IPS-NIHi7 (cell line): ENCODE measurements around the gene EPHB3.

Experiments used
- DNase-seq: peaks from one replicate; pipeline ENCODE4 v3.0.0; 2012; ENCODE audit warnings: mixed read lengths; ENCODE audit errors: extremely low spot score

The EPHB3 gene

DNA sequence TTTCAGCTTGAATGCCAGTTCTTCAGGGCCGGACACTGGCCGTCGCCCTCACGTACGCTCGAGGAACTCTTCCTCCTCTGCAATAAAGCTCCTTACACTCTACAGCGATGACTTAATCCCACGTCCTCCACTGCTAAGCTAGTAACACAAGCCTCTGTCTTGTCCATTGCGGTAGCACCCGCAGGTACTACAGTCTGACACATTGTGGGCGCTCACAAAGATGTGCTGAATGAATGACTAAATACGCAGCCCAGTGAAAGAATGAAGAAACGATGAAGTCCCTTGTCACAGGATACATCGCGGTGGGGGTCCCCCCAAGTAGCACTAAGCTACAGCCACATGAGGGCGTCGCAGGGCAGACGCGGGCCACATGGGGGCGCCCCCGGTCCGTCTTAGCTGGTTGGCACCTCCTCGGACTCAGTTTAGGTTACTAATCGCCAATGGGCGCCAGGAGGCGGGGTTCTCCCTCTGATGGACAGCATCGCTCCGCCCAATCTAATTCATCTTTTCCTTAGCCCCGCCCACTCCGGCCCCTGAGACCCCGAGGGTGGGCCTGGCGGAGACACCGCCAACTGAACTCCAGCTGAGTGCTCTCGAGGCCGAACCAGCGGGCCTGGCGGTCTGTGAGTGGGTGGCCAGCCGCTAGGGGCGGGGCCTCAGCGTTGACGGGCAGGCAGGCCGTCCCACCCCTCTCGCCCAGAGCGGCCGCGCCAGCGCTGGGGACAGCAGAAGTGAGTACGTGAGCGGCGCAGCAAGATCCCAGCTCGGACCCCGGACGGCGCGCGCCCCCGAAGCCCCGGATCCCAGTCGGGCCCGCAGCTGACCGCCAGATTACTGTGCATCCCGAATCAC is at the start of gene EPHB3:
Gene EPHB3 (plus strand): TSS at position 725 of the 852 bp plus-strand sequence. CDS start 451 bp downstream, outside the sequence.
- DNase-seq, result peak; percentile 99

DNA sequence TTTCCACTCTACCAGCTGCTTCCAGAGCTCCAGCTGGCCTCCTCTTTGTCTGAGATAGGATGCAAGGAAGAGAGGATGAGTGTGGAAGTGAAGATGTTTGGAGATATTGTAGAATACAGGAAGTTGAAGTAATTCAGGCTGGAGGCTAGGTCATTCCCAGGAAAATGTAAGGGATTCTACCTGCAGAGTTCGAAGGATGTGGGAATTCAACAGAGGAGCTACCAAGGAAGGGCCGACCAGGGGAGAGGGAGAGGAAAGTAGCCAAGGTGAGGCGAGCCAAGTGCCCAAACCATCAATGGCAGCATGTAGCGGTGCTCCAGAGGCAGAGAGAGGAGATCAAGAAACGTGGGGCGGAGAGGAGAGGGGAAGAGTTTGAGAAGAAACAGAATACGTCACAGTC is 49.0 kb upstream of the EPHB3 start:
- DNase-seq, result no peak

DNA sequence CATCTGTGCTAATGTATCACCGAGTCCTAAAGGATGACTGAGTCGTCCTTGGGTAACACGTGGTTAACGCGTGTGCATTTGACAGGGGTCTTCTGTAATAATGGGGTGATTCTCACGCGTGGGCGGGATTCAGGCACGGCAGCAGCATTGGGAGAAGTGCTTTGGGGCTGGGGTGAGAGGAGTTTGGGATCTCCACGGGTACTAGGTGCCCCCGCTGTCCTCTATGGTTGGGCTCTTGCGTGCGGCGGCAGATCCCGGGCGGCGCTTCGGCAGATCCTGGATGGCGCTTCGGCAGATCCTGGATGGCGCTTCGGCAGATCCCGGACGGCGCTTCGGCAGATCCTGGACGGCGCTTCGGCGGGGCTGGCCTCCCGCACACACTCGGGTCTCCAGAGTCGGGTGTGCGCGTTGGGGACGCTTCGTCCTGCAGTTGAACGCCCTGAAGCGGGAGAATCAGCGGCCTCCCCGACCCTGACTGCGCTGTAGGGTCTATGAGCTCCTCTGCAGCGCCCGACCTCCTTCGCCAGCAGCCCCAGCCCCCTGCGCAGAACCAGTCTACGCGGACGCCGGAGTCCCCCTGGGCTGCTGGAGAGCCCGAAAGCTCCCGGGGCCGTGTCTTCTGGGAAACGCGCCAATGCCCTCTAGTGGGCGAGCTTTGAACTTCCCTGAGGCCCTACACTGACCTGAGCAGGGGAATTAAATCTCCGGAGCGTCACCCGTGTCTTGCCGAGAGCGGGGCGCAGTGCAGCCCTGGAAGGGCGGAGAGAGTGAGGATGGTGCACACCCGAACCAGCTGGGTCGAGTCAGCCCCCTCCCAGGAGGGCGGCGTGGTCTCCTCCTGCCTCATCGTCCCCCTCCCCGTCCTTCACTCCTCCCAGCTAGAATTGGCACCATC is 48.1 kb upstream of the EPHB3 start:
- peak; percentile 93 for DNase-seq

DNA sequence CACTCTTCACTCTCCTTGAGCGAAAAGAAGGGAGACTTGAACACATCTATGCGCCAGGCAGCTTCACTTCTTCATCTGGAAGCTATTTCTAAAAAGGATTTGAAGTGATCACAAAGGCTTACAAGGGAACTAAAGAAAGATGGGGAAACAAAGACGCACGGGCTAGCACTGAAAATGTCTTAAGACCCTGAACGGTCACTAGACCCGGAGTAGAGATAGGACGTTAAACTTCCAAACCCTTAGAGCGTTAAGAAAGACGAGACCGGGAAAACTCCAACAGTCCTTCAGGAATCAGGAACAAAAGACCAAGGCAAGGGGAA is 47.5 kb upstream of the EPHB3 start:
- no peak for DNase-seq

DNA sequence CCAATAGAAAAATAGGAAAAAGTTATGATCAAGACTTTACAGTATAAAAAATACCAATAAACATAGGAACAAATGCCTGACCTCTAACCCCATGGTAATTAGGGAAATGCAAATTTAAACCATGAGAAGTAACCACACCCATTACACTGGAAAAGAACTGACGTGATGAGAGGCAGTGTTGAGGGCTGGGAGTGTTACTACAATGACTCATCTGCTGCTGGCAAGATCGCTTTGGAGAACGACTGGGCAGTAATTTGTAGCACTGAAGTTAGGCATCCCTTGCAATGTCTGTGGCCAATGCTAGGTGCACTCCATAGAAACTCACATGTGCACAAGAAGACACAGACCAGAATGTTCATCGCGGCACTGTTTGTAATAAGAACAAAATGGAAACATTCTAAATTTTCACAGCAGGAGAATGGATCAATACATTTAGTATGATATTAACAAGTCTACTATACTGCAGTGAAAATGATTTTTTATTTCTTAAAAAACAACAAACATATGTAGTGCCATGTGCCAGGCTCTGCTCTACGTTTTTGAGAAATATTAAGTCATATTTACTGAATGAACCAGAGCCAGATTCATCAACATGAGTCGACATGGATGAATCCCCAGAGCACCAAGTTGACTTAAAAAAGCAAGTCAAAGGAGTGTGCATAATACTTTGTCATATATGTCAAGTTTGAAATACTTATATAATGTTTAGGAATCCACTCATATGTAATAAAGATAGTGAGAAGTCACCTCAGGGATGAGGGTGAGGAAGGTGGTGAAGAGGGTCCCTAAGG is 37.6 kb upstream of the EPHB3 start:
- peak; percentile 50 for DNase-seq

DNA sequence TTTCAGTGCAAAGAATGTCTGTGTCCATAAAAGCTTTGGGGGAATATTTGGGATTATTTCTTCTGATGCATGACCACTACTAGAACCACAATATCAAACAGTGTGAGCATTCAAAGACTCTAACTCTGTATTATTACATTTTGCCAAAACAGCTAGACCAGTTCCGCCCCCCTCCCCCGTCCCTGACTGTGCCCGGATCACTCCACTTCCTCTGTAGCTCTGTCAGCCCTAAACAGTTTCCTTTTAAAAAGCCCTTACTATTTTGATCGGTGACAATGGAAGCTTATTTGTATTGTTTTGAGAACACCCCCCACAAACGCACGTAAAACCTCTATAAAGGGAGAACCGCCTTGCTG is 36.6 kb upstream of the EPHB3 start:
- DNase-seq, result no peak

DNA sequence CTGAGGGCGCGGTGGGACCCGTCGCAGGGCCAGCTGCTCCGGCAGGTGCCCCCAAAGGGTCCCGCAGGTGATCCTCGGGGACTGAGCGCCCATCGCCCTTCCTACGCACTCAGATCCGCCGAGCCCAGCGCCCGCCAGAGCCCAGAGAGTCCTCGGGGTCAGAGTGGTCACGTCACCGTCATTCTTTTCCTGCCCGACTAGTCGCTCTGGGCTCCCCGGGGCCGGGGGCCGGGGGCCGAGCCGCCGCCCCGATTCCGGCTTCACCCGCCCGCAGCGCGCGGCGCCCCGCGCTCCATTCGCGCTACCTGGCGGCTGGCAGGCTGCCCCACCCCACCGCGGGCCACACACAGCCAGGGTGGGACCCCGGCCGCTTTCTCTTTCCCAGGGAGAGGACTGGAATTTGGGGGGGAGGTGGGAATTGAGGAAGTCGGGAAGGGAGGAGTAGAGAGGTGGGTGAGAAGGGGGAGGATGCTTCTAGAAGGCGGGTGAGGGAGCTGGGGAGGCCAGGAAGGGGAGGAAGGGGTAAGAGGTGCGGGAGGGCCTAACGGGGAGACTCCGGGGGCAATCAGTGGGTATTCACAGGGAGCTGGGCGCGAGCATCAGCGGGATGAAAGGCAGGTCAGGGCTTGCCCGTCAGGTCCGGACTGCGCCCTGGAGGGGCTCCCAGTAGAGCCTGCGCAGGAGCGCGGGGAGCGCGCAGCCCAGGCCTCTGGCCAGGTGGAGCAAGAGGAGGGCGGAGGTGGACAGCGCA is 36.1 kb upstream of the EPHB3 start:
- peak; percentile 58 for DNase-seq

DNA sequence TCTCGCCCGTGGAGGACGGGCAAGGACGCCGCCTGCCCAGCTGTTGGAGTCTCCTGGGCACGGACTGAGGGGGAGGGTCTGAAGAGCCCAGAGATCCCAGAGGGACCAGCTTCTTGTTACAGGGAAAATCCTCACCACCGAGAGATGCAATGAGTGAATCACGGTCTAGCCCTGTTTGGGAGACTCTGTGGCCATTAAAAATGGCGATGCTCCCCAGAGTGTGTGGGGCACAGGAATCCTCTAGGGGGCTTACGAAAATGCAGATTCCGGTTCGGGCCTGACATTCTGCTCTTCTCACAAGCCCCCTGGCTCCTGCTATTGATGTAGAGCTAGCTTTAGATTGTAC is 35.5 kb upstream of the EPHB3 start:
- DNase-seq, result no peak

DNA sequence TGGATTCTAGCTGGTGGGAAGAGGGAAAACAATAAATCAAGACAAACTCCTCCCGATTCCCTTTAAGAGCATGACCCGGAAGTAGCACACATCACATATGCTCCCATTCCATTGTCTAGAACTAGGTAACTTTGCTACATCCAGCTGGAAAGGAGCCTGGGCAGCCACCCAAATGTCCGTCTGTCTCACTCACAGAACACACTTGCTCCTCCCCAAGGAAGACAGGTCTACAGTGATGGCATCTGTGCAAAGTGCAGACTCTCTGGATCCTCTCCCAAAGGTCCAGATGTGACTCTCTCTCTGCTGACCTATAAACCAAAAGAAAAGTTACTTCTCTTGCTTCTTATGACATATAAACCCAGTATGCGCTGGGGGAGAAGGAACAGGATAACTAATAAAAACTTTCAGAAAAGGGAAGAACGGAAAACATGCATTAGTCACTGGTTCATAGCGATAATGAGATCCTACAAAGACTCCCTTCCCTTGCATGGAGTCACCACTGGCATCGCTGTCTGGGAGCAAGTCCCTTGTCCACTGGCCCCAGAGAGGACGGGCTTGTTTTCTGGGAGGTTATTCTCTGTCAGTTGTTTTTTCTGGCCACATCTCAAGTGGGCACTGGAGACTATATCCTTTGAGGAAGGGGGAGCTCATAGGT is 29.8 kb upstream of the EPHB3 start:
- no peak for DNase-seq

DNA sequence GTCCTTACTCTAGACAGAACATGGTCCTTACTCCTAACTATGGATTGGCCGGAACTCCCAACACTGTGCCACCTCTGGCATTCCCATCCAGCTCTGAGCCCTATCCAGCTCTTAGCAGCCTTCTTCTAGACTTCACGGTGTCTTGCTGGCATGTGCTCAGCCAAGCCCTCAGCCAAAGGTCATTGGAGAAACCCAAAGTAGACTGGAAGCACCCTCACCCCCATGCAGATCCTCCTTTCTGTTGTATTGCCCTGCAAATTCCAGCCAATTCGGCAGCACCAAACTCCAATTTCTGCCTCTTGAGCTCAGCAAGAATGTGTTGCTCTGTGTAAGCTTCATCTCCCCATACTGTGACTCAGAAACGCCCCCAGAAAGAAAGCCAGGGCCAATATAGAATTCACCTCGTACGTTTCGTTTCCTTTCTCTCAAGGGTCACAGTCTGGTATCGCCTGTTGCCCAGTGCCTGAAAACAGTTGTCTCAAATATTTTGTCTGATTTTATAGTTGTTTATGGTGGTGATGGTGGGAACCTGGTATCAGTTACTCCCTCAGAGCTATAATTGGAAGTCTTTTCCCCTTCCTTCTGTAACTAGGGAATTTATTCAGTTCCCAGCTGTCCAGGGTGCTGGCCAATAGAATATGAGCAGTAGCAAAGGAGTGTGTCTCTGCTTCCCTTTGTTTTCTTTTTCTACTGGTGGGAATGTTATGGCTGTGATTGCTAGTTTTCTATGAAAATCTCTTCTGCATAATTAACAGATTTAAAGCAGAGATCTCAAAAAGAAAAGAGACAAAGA is 28.4 kb upstream of the EPHB3 start:
- no peak for DNase-seq

DNA sequence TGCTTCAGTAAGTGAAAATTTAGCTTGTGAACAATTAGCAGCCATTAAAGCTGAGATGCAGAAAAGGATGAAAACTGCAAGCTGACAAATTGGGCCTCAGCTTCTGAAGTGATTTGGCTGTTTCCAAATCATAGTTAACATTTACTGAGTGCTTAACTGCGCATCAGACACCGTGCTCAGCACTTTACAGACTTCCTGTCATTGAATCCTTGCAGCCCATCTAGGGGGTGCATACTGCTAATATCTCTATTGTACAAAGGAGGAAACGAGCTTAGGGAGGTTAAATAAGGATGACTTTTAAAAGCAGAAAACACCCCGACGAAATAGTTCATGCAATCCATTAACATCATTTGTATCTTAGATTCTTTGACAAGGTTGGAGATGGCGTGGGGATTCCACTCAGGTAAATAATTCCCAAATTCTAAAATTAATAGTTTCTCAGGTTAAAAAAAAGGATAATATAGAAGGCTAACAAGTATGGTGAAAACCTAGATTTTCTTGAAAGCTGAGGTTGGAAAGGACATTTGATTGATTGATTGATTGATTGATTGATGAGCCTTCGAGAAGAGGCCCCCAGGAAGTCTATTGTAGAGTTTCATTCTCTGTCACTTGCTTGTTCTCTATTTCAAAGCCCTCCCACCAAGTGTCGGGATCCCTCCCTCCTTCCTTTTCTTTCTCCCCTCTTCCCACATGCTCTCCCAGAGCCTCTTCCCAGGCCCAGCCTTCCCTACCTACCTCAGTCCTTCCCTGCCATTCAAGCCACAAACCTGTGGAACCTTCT is 23.5 kb upstream of the EPHB3 start:
- no peak for DNase-seq

DNA sequence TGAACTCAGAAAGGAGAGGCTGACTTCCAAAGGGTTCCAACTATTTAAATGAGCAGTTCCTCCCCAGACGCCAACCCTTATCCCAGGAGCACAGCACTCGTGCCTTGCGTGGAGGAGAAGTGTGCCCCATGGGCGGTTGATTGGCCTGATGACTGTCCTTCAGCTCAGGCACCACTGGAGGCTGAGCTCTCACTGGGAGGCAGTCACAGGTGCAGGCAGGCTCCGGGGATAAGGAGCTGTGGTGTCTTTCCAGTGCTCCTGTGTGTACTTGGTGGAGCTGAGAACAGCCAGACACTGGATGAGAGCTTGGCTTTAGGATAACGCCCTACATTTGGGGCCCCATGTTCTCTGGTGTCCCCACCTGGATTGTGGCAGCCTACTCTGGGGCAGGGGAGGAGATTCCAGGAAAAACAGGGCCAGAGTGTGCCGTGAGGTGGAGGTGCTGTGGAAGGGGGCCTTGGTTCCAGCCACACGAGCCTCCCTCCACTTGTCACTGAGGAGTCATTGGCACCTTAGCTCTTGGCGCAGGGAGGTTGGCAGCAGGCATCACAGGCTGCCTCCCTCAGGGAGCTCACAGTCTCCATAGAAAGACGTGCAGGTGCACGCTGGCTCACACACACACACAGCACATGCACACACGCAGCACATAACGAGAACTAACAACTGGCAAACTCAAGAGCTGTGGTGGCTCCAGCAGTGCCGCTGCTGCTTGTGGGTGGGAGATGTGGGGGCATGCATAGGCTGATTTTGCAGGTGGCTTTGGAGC is 22.7 kb upstream of the EPHB3 start:
- DNase-seq, result no peak

DNA sequence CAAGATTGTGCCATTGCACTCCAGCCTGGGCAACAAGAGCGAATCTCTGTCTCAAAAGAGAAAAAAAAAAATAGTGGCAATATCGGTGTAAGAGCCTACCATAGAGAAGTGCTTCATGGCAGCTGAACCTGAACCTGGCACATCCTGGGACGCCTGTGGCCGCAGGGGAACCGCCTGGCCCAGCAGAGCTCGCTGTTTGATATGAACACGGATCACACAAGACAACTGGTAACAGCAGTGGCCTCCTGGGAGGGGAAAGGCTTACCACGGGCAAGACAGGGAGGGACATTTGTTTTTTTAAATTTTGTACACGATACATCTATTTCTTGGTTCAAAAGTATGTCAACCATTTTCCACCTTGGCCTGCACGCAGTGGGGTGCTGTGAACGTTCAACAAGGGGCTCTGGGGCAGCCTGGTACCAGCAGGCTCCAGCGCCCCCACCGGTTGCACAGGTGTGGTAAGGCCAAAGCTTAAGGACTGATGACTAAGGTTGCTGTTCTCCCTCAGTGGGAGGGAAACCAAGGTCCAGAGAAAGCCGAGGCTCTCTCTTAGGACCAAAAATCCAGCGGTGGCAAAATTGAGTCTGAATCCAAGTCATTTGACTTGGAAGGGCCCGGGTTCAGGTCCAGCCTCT is 21.7 kb upstream of the EPHB3 start:
- no peak for DNase-seq

DNA sequence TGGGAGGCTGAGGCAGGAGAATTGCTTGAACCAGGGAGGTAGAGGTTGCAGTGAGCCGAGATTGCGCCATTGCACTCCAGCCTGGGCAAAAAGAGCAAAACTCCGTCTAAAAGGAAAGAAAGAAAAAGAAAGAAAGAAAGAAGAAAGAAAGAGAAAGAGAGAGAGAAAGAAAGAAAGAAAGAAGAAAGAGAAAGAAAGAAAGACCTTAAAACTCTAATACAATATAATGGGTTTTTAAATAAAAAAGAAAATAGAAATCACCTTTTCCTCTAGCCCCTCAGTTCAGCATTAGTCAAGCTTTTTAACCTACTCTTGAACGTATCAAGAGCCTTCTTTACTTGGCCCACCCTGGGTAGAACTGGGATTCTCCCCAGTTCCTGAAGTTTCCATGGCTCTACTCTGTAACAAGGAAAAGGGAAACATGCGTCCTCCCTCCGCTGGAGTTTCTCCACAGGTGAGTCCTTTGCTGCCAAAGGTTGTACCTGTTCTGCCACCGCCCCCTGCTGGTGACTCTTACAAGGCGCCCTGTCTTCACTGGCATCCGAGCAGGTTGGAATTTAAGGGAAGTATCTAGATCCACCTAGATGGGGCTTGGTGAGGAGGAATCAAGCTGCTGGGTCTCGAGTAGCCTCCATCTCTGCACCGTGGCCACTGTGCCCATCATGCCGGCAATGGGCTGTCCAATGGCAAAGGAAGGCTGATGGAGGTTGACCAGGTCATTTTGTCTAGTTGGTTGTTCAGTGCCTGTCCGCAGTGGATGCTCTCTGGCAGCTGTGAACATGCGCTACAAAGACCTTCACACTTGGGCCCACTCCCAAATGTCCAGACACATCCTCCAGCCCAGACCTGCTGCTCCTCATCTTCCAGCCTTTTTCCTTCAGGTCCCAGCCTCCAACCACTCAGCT is 20.6 kb upstream of the EPHB3 start:
- peak; percentile 80 for DNase-seq

DNA sequence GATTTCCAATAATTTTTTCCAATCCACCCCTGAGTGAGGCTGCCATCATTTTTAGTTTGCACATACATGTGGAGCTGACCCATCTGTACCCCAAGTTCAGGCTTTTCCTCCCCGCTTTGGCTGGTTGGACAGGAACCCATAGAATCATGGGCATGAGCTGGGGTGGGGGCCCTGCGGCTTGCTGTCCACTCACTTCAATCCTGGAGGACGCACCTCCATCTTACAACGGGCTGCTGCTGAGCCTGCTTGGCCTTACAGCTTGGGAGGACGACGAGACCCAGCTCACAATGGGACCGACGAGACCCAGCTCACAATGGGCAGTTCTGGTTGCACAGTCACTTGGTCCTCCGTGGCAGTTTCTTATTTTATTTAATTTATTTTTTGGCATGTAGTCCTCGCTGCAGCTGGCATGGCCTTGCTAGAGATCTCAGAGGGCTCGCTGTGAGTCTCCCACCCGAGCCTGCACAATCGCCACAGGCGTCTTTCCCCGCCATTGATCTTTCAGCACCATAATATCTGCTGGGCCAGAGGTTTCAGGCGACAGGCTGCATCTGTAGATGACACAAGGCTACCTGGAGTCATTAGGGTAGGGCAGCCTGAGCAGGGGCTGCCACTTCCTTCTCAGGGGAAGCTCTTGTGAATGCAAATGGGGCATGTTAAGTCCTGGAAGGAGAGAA is 19.6 kb upstream of the EPHB3 start:
- no peak for DNase-seq

DNA sequence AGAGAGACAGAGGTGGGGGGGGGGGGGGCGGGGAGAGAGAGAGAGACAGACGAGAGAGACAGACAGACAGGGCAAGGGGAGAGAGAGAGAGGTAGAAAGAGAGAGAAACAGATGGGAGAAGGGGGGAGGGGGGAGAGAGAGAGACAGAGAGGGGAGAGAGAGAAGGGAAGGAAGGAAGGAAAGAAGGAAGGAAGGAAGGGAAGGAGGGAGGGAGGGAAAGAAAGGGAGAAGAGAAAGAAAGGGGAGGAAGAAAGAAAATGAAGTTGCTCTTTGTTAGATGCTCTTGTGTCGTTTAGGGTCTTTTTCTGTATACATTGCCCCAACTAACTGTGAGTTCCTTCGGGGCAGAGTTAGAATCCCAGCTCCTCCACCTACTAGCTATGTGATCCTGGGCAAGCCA is 19.0 kb upstream of the EPHB3 start:
- no peak for DNase-seq

DNA sequence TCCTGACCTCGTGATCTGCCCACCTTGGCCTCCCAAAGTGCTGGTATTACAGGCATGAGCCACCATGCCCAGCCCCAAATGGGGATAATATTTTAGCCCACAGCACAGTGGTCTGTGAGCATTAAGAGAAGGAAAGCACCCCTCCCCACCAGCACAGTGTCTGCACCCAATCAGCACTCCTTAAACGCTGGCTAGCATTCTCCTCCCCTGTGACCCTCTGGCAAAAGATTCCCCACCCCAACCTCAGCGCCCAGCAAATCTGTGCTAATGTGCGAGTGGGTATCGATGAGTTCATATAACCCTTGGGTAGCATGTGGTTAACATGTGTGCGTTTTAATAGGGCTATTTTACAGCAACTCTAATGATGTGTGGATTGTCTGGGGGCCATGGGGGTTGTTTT is 18.3 kb upstream of the EPHB3 start:
- DNase-seq, result no peak
